SK-N-SH (cell line): ENCODE data around the gene ANKRD50. TPM values are rescaled to one million over a fixed set of nuclear protein-coding genes. Genes with fewer than 3 reads are reported as not detected.

ENCODE experiments used
- CTCF ChIA-PET: fragments of 300-600, 350-600 bp; formaldehyde crosslinking; extraction: SDS; loops from one replicate; lab custom pipeline; 2021; lab: Yijun Ruan, JAX
- POLR2A ChIA-PET: fragments of 350-600 bp; sonication (Branson Sonifier 250); formaldehyde crosslinking; extraction: SDS; loops from one replicate; lab custom pipeline; 2020; ENCODE audit warnings: antibody characterized with exemption, inconsistent platforms; lab: Yijun Ruan, JAX
- DNase-seq: peaks from one replicate; pipeline ENCODE4 v3.0.0; 2012
- H2AFZ ChIP-seq: fragments of 200-600 bp; sonication (generic); 2 replicates; pipeline ENCODE4 v1.8.1; 2016; ENCODE audit warnings: antibody characterized with exemption, mild to moderate bottlenecking, low read depth
- H3F3A ChIP-seq: fragments of 200-600 bp; sonication (generic); replicated peaks from 2 replicates; pipeline ENCODE3; 2016; ENCODE audit warnings: antibody characterized with exemption, mild to moderate bottlenecking; ENCODE audit not compliant: insufficient read depth
- H3K27ac ChIP-seq, 2 experiments: fragments of 200-500 bp in 1 of 2; fragments of 200-600 bp in 1 of 2; sonication (Bioruptor generic) in 1 of 2; sonication (generic), shearing (Covaris generic) in 1 of 2; 2 replicates each; pipeline versions ENCODE4 v1.5.1 to v1.6.1; 2014 to 2016; ENCODE audit warnings: low read depth in 2 of 2, inconsistent platforms in 1 of 2, low read length in 1 of 2, mild to moderate bottlenecking in 1 of 2, mixed read lengths in 1 of 2
- H3K27me3 ChIP-seq: fragments of 200-600 bp; sonication (generic), shearing (Covaris generic); 2 replicates; pipeline ENCODE4 v1.6.1; 2016; ENCODE audit warnings: mixed run types; ENCODE audit not compliant: insufficient read depth
- H3K36me3 ChIP-seq, 2 experiments: fragments of 200-500 bp in 1 of 2; fragments of 200-600 bp in 1 of 2; sonication (Bioruptor generic) in 1 of 2; sonication (generic) in 1 of 2; replicated peaks in 1 of 2; 2 replicates each; pipeline versions ENCODE3 to v1.5.1; 2014 to 2016; ENCODE audit warnings: low read length in 1 of 2, mild to moderate bottlenecking in 1 of 2; ENCODE audit not compliant: insufficient read depth in 2 of 2, control insufficient read depth in 1 of 2
- H3K4me1 ChIP-seq, 2 experiments: fragments of 200-500 bp in 1 of 2; fragments of 200-600 bp in 1 of 2; sonication (Bioruptor generic) in 1 of 2; sonication (generic), shearing (Covaris generic) in 1 of 2; 2 replicates each; pipeline versions ENCODE4 v1.5.1 to v1.6.1; 2014 to 2016; ENCODE audit warnings: low read depth in 1 of 2, low read length in 1 of 2, mixed run types in 1 of 2; ENCODE audit not compliant: insufficient read depth in 2 of 2, control insufficient read depth in 1 of 2
- H3K4me2 ChIP-seq: fragments of 200-600 bp; sonication (generic), shearing (Covaris generic); 2 replicates; pipeline ENCODE4 v1.6.1; 2017; ENCODE audit warnings: mixed run types
- H3K4me3 ChIP-seq, 2 experiments: fragments of 200-500 bp in 1 of 2; fragments of 200-600 bp in 1 of 2; sonication (Bioruptor generic) in 1 of 2; sonication (generic), shearing (Covaris generic) in 1 of 2; 2 replicates each; pipeline versions ENCODE4 v1.5.1 to v1.8.1; 2014 to 2016; ENCODE audit warnings: low read depth in 2 of 2, inconsistent platforms in 1 of 2, low read length in 1 of 2, mild to moderate bottlenecking in 1 of 2, mixed read lengths in 1 of 2, moderate library complexity in 1 of 2
- H3K79me2 ChIP-seq: fragments of 200-600 bp; sonication (generic); 2 replicates; pipeline ENCODE4 v1.8.1; 2017; ENCODE audit warnings: mild to moderate bottlenecking; ENCODE audit not compliant: insufficient read depth
- H3K9ac ChIP-seq: fragments of 200-600 bp; sonication (generic); 2 replicates; pipeline ENCODE4 v1.6.1; 2017; ENCODE audit warnings: mixed run types
- H3K9me2 ChIP-seq: fragments of 200-600 bp; sonication (generic); 2 replicates; pipeline ENCODE4 v1.6.1; 2017; ENCODE audit warnings: mixed run types
- H3K9me3 ChIP-seq: fragments of 200-600 bp; sonication (generic); 2 replicates; pipeline ENCODE4 v1.6.1; 2017; ENCODE audit warnings: mixed run types, mild to moderate bottlenecking, moderate library complexity
- H4K20me1 ChIP-seq: fragments of 200-600 bp; sonication (generic); 2 replicates; pipeline ENCODE4 v1.6.1; 2017; ENCODE audit warnings: mild to moderate bottlenecking, mixed run types; ENCODE audit not compliant: insufficient read depth
- CHD2 ChIP-seq: fragments of 150-350 bp; IDR thresholded peaks from 2 replicates; pipeline ENCODE4 v1.6.1; 2018; ENCODE audit warnings: low read length; ENCODE audit not compliant: partially characterized antibody
- ELF1 ChIP-seq: IDR thresholded peaks from 2 replicates; pipeline ENCODE4 v1.4.0; 2012
- EP300 ChIP-seq, 2 experiments: IDR thresholded peaks; 2 replicates each; pipeline versions ENCODE4 v1.4.0 to v1.6.1; 2012; ENCODE audit warnings: borderline replicate concordance in 1 of 2, low read depth in 1 of 2, low read length in 1 of 2
- EZH2phosphoT487 ChIP-seq: fragments of 200-600 bp; sonication (generic); IDR thresholded peaks from 2 replicates; pipeline ENCODE4 v1.6.1; 2017; ENCODE audit warnings: low read depth, mixed run types, mild to moderate bottlenecking, antibody characterized with exemption, moderate library complexity, borderline replicate concordance
- FOSL2 ChIP-seq: IDR thresholded peaks from 2 replicates; pipeline ENCODE4 v1.4.0; 2012; ENCODE audit warnings: low read depth, mild to moderate bottlenecking, moderate library complexity, borderline replicate concordance
- FOXM1 ChIP-seq: IDR thresholded peaks from 2 replicates; pipeline ENCODE4 v1.4.0; 2012; ENCODE audit warnings: low read depth, mild to moderate bottlenecking
- GATA2 ChIP-seq: sonication (generic); formaldehyde crosslinking; IDR thresholded peaks from 2 replicates; pipeline ENCODE4 v1.5.0; 2020; ENCODE audit warnings: mild to moderate bottlenecking, missing genetic modification reagents
- JUND ChIP-seq: IDR thresholded peaks from 2 replicates; pipeline ENCODE4 v1.4.0; 2012
- POLR2AphosphoS5 ChIP-seq: IDR thresholded peaks from 2 replicates; pipeline ENCODE4 v1.6.1; 2012; ENCODE audit warnings: low read depth, low read length
- RAD21 ChIP-seq: IDR thresholded peaks from 2 replicates; pipeline ENCODE4 v1.6.1; 2012; ENCODE audit warnings: mild to moderate bottlenecking, low read length
- RCOR1 ChIP-seq: fragments of 150-350 bp; IDR thresholded peaks from 2 replicates; pipeline ENCODE4 v1.6.1; 2017; ENCODE audit warnings: antibody characterized with exemption, low read length
- REST ChIP-seq: IDR thresholded peaks from 2 replicates; pipeline ENCODE4 v1.6.1; 2012; ENCODE audit warnings: mild to moderate bottlenecking, low read depth, low read length, moderate library complexity
- SMC3 ChIP-seq: IDR thresholded peaks from 2 replicates; pipeline ENCODE4 v1.6.1; 2012; ENCODE audit warnings: low read depth, low read length, improper control_type of control experiment
- TAF1 ChIP-seq: IDR thresholded peaks from 2 replicates; pipeline ENCODE4 v1.6.1; 2012; ENCODE audit warnings: low read depth, mild to moderate bottlenecking, low read length, moderate library complexity, borderline replicate concordance
- TCF12 ChIP-seq: IDR thresholded peaks from 2 replicates; pipeline ENCODE4 v1.4.0; 2012
- YY1 ChIP-seq: IDR thresholded peaks from 2 replicates; pipeline ENCODE4 v1.4.0; 2012; ENCODE audit warnings: low read depth, mild to moderate bottlenecking
- WGBS: methylation state at CpG from one replicate; pipeline ENCODE4 v1.1.6; 2017; ENCODE audit warnings: low lambda C conversion rate; 5-methylcytosine and 5-hydroxymethylcytosine counted together
- polyA plus RNA-seq, 3 experiments: library from polyadenylated mRNA; depleted of rRNA; stranded (reverse); fragments of >200 nt; gene quantifications; 2 replicates each; pipeline ENCODE4 v1.2.3, GENCODE V29; 2012
- TF ChIP-seq, protein P1 (sequence below): fragments of 200-600 bp; sonication (generic); IDR thresholded peaks from 2 replicates; pipeline ENCODE4 v1.6.1; 2017; ENCODE audit warnings: antibody characterized with exemption, mild to moderate bottlenecking, moderate library complexity
- TF ChIP-seq, protein P2 (sequence below): IDR thresholded peaks from 2 replicates; pipeline ENCODE4 v1.4.0; 2012; ENCODE audit warnings: low read depth, borderline replicate concordance

The ANKRD50 gene
- polyA plus RNA-seq, 1 of the 3 experiments (the other 2 are of a cell fraction), result 13.5 TPM

DNA sequence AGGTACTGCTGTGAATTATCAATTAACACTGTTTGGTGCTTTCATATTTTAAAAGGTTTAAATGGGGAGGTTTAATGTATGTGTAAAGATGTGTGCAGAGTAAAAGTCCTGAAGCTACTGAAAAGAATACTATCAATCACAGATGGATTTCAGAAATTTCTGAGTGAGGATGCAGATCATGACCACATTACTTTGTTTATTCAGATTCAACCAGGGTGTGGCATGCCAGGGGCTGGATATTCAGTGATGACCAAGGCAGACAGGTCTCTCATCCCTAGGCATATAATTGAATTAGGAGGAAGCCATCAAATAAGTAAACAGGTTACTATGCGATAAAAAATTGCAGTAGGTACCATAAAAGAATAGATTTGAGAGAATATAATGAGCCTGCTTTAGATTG is 28.0 kb upstream of the ANKRD50 start (continued):
- TF ChIP-seq, protein P1, sequence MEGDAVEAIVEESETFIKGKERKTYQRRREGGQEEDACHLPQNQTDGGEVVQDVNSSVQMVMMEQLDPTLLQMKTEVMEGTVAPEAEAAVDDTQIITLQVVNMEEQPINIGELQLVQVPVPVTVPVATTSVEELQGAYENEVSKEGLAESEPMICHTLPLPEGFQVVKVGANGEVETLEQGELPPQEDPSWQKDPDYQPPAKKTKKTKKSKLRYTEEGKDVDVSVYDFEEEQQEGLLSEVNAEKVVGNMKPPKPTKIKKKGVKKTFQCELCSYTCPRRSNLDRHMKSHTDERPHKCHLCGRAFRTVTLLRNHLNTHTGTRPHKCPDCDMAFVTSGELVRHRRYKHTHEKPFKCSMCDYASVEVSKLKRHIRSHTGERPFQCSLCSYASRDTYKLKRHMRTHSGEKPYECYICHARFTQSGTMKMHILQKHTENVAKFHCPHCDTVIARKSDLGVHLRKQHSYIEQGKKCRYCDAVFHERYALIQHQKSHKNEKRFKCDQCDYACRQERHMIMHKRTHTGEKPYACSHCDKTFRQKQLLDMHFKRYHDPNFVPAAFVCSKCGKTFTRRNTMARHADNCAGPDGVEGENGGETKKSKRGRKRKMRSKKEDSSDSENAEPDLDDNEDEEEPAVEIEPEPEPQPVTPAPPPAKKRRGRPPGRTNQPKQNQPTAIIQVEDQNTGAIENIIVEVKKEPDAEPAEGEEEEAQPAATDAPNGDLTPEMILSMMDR, result no peak
- no peak for TF ChIP-seq CHD2
- TF ChIP-seq, protein P2, sequence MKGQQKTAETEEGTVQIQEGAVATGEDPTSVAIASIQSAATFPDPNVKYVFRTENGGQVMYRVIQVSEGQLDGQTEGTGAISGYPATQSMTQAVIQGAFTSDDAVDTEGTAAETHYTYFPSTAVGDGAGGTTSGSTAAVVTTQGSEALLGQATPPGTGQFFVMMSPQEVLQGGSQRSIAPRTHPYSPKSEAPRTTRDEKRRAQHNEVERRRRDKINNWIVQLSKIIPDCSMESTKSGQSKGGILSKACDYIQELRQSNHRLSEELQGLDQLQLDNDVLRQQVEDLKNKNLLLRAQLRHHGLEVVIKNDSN, result no peak
- no peak for TF ChIP-seq YY1
- TF ChIP-seq SMC3, result no peak

GRCh38 chr4:124738994-124739393 is 26.5 kb upstream of the ANKRD50 start:
- H4K20me1 ChIP-seq, result no peaks in the 10 kb centered on the region
- H3K9me2 ChIP-seq, result no peaks in the 10 kb centered on the region
- ChIA-PET CTCF (no interaction called here), POLR2A (no interaction called here)
- no peaks in the 10 kb centered on the region for H3K36me3 ChIP-seq
- no peak overlapping the region for H3K4me3 ChIP-seq
- no peaks in the 10 kb centered on the region for H3K4me1 ChIP-seq
- no peaks in the 10 kb centered on the region for H3K9me3 ChIP-seq
- no peak overlapping the region for H3K27ac ChIP-seq
- no peak for DNase-seq
- TF ChIP-seq CHD2 (no peak), TAF1 (no peak)
- TF ChIP-seq, all 33 proteins: peak for 0
- Histone ChIP-seq H2AFZ (no peak overlapping the region), H3F3A (no peaks in the 10 kb centered on the region), H3K27me3 (no peaks in the 10 kb centered on the region), H3K9ac (no peak overlapping the region), H3K4me2 (no peak overlapping the region), H3K79me2 (no peaks in the 10 kb centered on the region)

- WGBS, result 90% methylated on average over 2 of the region's 2 CpGs
- no peaks in the 10 kb centered on the region for H3F3A ChIP-seq
- POLR2A ChIA-PET, result no interaction called here
- CTCF ChIA-PET, result no interaction called here
- no peaks in the 10 kb centered on the region for H3K9me3 ChIP-seq
- no peak overlapping the region for H3K27ac ChIP-seq
- no peak overlapping the region for H3K9ac ChIP-seq
- no peak overlapping the region for H2AFZ ChIP-seq
- H3K27me3 ChIP-seq, result no peaks in the 10 kb centered on the region
- H3K36me3 ChIP-seq, result no peaks in the 10 kb centered on the region
- H3K4me1 ChIP-seq, result no peaks in the 10 kb centered on the region
- no peak for DNase-seq
- no peaks in the 10 kb centered on the region for H4K20me1 ChIP-seq
- H3K9me2 ChIP-seq, result no peaks in the 10 kb centered on the region
- H3K4me2 ChIP-seq, result no peak overlapping the region
- H3K79me2 ChIP-seq, result no peaks in the 10 kb centered on the region
- no peak overlapping the region for H3K4me3 ChIP-seq
- TF ChIP-seq EP300 (IDR thresholded peaks at IDR 0.05; ENCODE audit: borderline replicate concordance in 1 of 2, low read depth in 1 of 2, low read length in 1 of 2) (no peak), FOXM1 (no peak), RCOR1 (no peak), FOSL2 (no peak), TAF1 (no peak), REST (no peak), SMC3 (no peak), TCF12 (no peak), JUND (no peak), RAD21 (no peak), POLR2AphosphoS5 (no peak), GATA2 (CRISPR knock-in tag) (no peak), EZH2phosphoT487 (no peak), ELF1 (no peak)
- TF ChIP-seq, protein P1, result no peak
These were observed 25.1 kb upstream of the ANKRD50 start for GRCh38 chr4:124737619-124738018.
